HG02642 (cell line): ENCODE data around the gene GABBR2.

Experiments used
- ATAC-seq: cut with Tn5 transposase; IDR thresholded peaks from one replicate; pipeline ENCODE4 v1.9.1; 2021; ENCODE audit warnings: mild to moderate bottlenecking; ENCODE audit not compliant: unreplicated experiment, poor library complexity

The GABBR2 gene

GRCh38 chr9:98708933-98709911, at the start of gene GABBR2:
TSS of gene GABBR2 (minus strand) at chr9:98708935. CDS start at chr9:98708737, 198 bp downstream.
- no peak for ATAC-seq

- no peak for ATAC-seq
These were observed 46.4 kb upstream of the GABBR2 start for GRCh38 chr9:98755006-98755618.

GRCh38 chr9:98751210-98751609, 42.5 kb upstream of the GABBR2 start:
- no peak for ATAC-seq

- no peak for ATAC-seq
These were observed 41.8 kb upstream of the GABBR2 start for GRCh38 chr9:98750364-98751060.

- ATAC-seq: no peak
These were observed 38.7 kb upstream of the GABBR2 start for GRCh38 chr9:98747476-98747875.

- ATAC-seq: no peak
These were observed 36.7 kb upstream of the GABBR2 start for GRCh38 chr9:98745470-98745869.

GRCh38 chr9:98743818-98744611, 35.3 kb upstream of the GABBR2 start:
- ATAC-seq: no peak

GRCh38 chr9:98743329-98743728, 34.6 kb upstream of the GABBR2 start:
- no peak for ATAC-seq

GRCh38 chr9:98742325-98743280, 33.9 kb upstream of the GABBR2 start:
- no peak for ATAC-seq

- no peak for ATAC-seq
These were observed 31.6 kb upstream of the GABBR2 start for GRCh38 chr9:98740226-98740881.

- ATAC-seq: no peak
These were observed 30.0 kb upstream of the GABBR2 start for GRCh38 chr9:98738741-98739140.

GRCh38 chr9:98736226-98736625, 27.5 kb upstream of the GABBR2 start:
- ATAC-seq: no peak

- no peak for ATAC-seq
These were observed 24.1 kb upstream of the GABBR2 start for GRCh38 chr9:98732801-98733200.

GRCh38 chr9:98732091-98732490, 23.4 kb upstream of the GABBR2 start:
- ATAC-seq: no peak

GRCh38 chr9:98730871-98731270, 22.1 kb upstream of the GABBR2 start:
- ATAC-seq: no peak

- ATAC-seq: no peak
These were observed 19.8 kb upstream of the GABBR2 start for GRCh38 chr9:98728500-98728899.

- ATAC-seq: no peak
These were observed 18.7 kb upstream of the GABBR2 start for GRCh38 chr9:98727428-98727827.

- ATAC-seq: no peak
These were observed 18.0 kb upstream of the GABBR2 start for GRCh38 chr9:98726735-98727134.
